NCI-H2081 treated with DMSO at 0.1 percent for 48 hours (cell line): Measurements from ENCODE around the gene CNKSR2.

Experiments used
- DNase-seq: peaks from one replicate; lab custom pipeline; 2025; lab: John Stamatoyannopoulos, UW

The CNKSR2 gene

DNA sequence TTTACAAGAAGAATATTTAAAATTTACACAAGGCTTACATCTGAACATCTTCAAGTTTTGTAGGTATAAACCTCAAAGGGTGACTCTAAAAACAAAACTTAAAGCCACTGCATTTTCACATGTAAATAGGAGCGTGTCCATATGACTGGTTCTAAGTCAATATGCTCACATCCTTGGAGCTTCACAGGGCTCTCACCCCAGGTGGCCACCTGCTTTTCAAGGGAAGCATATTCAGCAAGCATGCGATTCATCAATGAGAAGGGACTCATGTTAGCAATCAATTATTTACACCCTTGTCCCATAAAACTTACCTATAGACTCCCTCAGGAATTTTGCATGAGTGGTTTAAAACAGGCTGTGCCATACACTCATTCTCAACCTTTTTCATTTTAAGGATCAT is 301.7 kb downstream of the CNKSR2 start:
- no peak for DNase-seq

DNA sequence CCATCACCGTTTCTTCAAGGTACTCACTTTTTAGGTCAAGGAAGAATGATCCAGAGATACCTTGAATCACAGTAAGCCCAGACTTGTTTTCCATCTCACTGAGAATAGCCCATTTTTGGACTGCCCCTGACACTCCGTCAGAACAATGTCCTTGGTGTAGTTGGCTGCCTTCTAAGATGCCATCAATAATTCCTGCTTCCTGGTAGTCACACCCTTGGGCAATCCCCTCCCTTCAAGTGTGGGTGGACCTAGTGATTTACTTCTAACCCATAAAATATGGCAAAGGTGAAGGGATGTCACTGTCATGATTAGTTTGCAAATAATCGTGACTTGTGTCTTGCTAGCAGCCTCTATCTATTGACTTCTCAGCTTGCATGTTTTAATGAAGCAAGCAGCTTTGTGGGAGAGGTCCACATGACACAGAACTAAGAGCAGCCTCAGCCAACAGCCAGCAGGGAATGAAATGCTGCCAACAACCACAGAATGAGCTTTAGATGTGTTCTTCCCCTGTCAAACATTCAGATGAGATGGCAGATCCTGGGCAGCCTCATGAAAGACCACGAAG is 303.9 kb downstream of the CNKSR2 start:
- DNase-seq: no peak

DNA sequence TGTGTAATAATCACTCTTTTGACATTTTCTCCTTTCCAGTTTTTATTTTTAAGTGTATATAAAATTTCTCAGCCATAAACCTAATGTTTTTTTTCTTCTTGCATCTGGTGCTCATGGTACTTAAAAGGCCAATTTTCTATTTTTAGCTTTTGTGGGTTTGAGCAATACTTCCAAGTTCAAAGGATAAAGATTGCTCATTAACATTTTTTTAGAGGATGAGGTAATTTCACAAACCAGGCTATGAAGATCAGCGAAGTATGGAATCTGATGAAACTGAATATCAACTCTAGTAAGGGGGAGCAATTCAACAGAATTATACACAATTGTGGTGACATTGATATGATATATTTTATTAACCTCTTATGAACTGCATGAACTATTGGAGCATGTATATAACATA is 309.7 kb downstream of the CNKSR2 start:
- DNase-seq: no peak

DNA sequence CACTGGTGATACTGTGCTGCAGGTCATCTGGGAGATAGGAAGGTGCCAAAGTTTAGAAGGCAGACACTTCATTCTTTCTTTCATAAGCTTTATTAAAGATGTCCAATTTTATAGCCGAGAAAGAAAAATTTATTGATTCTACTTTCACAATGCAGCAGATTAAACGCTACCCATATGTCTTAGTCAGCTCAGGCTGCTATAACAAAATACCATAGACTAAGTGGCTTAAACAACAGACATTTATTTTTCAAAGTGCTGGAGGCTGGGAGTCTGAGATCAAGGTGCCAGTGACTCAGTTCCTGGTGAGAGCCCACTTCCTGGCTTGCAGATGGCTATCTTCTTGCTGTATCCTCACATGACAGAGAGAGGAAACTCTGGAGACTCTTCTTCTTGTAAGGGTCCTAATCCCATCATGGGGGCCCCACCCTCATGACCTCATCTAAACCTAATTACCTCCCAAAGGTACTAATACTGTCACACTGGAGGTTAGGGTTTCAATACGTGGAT is 317.3 kb downstream of the CNKSR2 start:
- no peak for DNase-seq

DNA sequence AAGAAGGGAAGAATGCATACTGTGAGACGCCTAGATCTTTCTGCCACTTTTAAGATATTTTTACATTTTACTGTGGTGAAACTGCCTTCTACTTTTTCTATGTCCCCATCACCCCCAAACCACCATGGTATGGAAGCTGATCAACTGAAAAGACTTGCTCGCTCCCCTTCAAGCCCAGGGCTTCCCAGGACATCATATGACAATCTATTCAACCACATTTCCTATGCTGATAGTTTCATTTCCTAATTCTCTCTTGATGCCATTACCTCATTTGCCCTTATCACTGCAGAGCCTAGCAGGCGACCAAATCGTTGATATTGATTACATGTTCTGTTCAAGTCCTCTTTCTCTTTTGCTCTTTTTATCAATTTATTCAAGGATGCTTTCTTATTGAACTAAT is 324.1 kb downstream of the CNKSR2 start:
- DNase-seq: no peak

DNA sequence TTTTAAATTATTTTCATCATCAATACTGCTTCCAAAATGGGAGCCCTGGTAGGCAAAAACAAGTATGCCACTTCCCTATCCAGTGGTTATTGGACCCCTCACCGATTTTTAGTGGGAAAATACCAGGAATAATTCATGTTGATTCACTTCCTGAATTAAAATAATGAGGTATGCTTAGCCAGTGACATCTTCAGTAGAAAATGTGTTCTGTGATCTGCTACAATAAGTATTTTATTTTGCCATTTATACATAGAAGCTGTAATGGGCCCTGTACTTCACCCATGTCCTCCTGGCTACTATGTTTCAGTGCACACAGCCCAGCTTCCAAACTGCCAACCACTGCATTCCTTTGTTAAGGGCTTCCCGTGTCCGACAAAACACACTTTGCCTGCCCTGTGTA is 324.9 kb downstream of the CNKSR2 start:
- no peak for DNase-seq

DNA sequence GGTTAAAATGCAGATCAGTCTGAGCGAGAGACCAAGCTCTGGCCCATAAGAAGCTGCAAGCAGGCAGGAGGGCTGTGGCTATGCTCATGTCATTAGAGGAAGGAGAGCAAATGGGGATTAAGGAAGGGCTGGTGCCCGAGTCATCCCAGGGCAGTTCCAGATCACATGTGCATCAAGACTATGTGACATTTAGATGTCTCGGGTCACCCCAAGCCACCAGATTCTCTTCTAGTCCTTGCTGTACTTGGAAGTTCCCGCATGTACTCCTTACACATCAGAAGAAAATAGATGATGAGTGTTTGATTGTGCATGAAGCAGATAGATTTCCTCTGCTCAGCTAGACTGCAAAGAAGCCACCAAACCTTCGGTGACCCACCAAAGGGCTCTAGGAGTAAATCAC is 326.1 kb downstream of the CNKSR2 start:
- DNase-seq: no peak

DNA sequence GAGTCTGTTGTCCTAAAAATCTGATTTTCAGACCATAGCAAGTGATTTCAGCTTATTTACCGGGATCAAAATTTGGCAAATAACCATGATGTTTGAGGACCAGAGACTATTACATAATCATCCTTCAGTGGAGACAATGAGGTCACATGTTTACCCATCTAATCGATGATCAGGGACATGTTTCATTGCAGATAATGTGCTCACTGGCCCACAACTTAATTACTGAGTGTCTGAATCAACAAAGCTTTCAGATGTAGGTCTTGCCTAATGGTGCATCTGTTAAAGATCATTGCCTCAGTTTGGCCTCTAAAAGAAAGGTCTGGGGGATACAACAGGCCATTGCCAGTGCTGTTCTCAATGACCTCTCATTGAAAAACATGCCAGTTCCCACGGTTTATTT is 326.7 kb downstream of the CNKSR2 start:
- no peak for DNase-seq

DNA sequence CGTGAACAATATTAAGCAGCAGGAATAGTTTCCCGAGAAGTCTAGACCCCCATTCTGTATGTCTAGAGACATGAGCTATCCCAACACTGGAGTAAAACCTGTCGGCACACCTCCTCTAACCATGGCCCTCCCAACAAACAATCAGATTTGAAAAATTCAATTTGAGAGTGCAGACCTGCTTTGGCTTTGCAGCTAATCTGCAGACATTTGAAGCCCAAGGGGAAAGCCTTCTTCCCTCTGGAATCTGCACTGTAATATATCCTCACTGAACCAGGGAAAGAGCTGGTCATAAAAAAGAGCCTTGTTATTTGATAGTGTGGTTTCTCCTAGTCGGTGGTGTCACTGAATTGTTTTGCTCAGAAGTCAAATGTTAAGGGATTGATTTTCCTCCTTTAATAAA is 328.5 kb downstream of the CNKSR2 start:
- DNase-seq: no peak
